ENCODE results near the gene ATP5F1D. TPM values are rescaled to one million over a fixed set of nuclear protein-coding genes. Genes with fewer than 3 reads are reported as not detected.

Gene ATP5F1D
- total RNA-seq, 1 donor from 2014 or later, result 167 TPM

DNA sequence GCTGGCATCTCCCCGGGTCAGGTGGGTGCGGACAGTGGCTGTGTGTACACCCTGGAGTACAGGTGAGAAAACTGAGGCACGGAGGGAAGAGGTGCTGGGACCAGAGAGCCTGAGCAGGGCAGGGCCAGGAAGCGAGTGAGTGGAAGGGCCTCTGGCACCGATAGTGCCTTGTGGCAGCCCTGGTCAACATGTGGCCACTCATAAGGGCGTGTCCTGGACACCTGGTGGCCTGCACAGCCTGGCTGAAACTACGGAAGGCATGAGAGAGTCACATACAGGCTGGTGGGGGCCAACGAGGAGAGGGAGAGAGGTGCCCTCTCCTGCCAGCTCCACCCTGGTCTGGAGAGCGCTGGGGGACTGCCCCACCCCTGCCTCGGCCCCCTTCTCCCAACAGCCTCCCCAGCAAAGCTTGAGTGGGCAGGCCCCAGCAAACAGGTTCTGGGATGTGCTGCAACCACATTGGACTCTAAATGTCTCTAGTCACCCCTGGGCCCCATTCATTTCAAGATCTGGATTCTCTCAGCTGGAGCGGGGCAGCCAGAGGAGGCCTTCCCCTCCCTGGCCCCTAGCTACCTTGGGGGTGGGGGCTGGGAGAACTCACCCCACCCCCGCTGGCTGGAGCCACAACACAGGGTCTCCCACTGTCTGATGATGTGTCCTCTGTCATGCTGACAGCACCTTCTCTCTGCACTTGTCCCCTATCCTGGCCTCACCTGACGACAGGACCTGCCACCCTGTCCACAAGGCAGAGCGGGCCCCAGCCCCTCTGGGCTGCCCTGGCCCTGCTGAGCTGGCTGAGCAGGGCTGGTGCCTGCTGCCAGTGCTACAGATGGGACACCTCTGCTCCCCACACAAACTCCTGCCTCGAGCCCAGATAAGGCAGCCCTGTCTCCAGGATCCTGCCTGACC, 9.6 kb upstream of the ATP5F1D start:
- Mint-ChIP-seq H3K9me3 (ENCODE audit: unreplicated experiment) (no peaks in the 10 kb centered on the region), H3K4me1 (ENCODE audit: unreplicated experiment) (peaks cover 4% of the 10 kb centered on the region), H3K27me3 (ENCODE audit: unreplicated experiment) (no peaks in the 10 kb centered on the region), H3K27ac (ENCODE audit: unreplicated experiment) (no peak overlapping the region), H3K4me3 (ENCODE audit: unreplicated experiment) (no peak overlapping the region), H3K36me3 (ENCODE audit: unreplicated experiment) (peaks cover 2% of the 10 kb centered on the region)
- no peak for DNase-seq (ENCODE audit: extremely low spot score, unreplicated experiment)
- TF ChIP-seq, protein P1, sequence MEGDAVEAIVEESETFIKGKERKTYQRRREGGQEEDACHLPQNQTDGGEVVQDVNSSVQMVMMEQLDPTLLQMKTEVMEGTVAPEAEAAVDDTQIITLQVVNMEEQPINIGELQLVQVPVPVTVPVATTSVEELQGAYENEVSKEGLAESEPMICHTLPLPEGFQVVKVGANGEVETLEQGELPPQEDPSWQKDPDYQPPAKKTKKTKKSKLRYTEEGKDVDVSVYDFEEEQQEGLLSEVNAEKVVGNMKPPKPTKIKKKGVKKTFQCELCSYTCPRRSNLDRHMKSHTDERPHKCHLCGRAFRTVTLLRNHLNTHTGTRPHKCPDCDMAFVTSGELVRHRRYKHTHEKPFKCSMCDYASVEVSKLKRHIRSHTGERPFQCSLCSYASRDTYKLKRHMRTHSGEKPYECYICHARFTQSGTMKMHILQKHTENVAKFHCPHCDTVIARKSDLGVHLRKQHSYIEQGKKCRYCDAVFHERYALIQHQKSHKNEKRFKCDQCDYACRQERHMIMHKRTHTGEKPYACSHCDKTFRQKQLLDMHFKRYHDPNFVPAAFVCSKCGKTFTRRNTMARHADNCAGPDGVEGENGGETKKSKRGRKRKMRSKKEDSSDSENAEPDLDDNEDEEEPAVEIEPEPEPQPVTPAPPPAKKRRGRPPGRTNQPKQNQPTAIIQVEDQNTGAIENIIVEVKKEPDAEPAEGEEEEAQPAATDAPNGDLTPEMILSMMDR (IDR thresholded peaks at IDR 0.05), result no peak

DNA sequence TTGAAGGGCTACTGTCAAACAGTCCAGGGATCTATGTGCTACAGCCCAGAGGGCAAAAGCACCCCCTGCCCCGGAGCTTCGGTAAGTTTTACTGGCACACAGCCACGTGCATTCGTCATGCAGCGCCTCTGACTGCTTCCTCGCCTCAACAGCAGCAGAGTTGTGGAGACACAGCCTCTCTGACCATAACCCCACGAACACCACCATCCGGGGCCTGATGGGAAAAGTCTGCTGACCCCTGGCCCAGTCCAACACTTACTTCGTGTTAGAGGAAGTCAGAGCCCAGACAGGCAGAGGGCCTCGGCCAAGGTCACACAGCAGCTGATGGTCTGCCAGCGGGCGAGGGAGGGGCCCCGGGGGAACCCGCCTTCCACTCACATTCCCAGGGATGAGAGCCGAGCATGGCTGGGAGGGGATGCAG, 8.9 kb upstream of the ATP5F1D start:
- peaks cover 4% of the 10 kb centered on the region for H3K4me1 Mint-ChIP-seq (ENCODE audit: unreplicated experiment)
- peaks cover 2% of the 10 kb centered on the region for H3K36me3 Mint-ChIP-seq (ENCODE audit: unreplicated experiment)
- H3K4me3 Mint-ChIP-seq (ENCODE audit: unreplicated experiment), result no peak overlapping the region
- no peaks in the 10 kb centered on the region for H3K9me3 Mint-ChIP-seq (ENCODE audit: unreplicated experiment)
- no peak for DNase-seq (ENCODE audit: extremely low spot score, unreplicated experiment)
- TF ChIP-seq, protein P1 (IDR thresholded peaks at IDR 0.05), result no peak
- no peaks in the 10 kb centered on the region for H3K27me3 Mint-ChIP-seq (ENCODE audit: unreplicated experiment)
- H3K27ac Mint-ChIP-seq (ENCODE audit: unreplicated experiment), result no peak overlapping the region

DNA sequence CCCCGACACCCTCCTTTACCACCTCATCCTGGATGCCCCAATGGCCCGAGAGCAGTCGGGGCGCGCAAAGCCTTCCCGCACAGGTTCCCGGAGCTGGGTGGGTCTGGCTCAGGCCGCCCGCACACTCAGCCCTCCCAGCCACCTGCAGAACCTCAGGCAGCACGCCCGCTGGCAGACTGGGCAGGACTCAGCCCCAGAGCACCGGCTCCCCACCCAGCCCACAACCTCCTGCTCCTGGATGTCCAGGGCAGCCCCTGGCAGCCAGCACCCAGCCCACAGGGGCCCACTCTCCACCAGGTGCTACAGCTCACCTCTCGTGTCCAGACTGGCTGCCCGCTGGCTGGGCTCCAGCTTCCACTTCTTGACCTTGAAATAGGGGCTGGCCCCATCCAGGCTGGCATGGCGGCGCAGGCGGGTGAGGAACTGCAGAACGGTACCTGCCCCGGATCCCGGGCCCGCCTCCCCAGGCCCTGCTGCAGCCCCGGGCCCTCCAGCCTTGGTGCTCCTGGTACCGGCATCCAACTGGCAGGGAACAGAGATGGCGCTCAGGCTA, 8.4 kb upstream of the ATP5F1D start:
- Mint-ChIP-seq H3K36me3 (ENCODE audit: unreplicated experiment) (peaks cover under 1% of the 10 kb centered on the region), H3K27ac (ENCODE audit: unreplicated experiment) (no peak overlapping the region), H3K4me1 (ENCODE audit: unreplicated experiment) (peaks cover 4% of the 10 kb centered on the region), H3K9me3 (ENCODE audit: unreplicated experiment) (no peaks in the 10 kb centered on the region), H3K27me3 (ENCODE audit: unreplicated experiment) (no peaks in the 10 kb centered on the region), H3K4me3 (ENCODE audit: unreplicated experiment) (no peak overlapping the region)
- DNase-seq (ENCODE audit: extremely low spot score, unreplicated experiment), result no peak
- TF ChIP-seq, protein P1 (IDR thresholded peaks at IDR 0.05), result no peak

DNA sequence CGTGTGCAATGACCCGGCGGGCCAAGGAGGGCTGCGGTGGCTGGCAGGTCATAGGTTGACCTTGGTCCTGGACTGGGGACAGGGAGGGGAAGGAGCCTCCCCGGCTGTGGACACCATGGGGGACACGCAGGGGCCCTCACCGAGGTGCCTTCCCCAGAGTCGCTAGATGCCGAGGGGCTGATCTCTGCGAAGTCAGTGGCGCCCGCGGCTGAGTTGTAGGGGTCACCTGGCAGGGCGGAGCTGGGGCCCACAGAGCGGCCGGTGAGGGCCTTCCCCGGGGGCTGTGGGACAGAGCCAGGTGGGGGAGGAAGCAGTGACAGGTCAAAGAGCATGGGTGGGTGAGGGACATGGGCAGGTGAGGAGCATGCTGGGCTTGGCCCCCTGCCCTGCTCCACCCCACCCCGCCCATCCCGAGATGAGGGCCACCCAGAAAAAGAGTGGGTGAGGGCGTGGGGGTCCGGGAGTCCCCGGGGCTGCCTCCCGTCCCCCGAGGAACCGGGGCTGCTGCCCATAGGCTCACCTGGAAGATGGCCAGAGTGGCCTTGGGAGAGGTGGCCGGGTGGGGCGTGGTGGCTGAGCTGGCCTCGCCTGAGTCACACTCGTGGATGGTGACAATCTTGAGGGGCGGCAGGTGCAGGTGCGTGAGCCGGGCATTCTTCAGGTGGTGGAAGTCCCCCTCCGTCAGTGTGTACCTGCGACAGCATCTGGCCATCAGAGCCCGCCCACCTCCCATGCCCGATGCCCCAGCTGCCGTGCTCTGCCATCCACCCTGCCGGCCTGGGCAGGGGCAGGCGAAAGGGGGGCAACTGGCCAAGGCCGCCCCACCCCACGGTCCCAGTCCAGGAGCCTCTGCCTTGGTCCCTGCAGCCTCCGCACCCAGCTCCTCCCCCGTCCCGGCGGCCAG, 7.2 kb upstream of the ATP5F1D start:
- H3K4me1 Mint-ChIP-seq (ENCODE audit: unreplicated experiment), result peaks cover 11% of the 10 kb centered on the region
- no peaks in the 10 kb centered on the region for H3K9me3 Mint-ChIP-seq (ENCODE audit: unreplicated experiment)
- H3K4me3 Mint-ChIP-seq (ENCODE audit: unreplicated experiment), result no peak overlapping the region
- DNase-seq (ENCODE audit: extremely low spot score, unreplicated experiment), result no peak
- no peaks in the 10 kb centered on the region for H3K36me3 Mint-ChIP-seq (ENCODE audit: unreplicated experiment)
- H3K27me3 Mint-ChIP-seq (ENCODE audit: unreplicated experiment), result no peaks in the 10 kb centered on the region
- no peak overlapping the region for H3K27ac Mint-ChIP-seq (ENCODE audit: unreplicated experiment)
- TF ChIP-seq, protein P1 (IDR thresholded peaks at IDR 0.05), result no peak
